PFSK-1 (cell line): ENCODE measurements around the gene JPH4.

Experiments
- FOXP2 ChIP-seq: optimal IDR thresholded peaks from 2 replicates; pipeline ENCODE3; 2011; ENCODE audit warnings: borderline replicate concordance, control low read depth, inconsistent platforms; ENCODE audit not compliant: insufficient read depth; ENCODE audit errors: extremely low read length, extremely low read depth
- POLR2AphosphoS5 ChIP-seq: IDR thresholded peaks from 2 replicates; pipeline ENCODE4 v1.6.1; 2012; ENCODE audit warnings: low read depth, mild to moderate bottlenecking, control low read depth, low read length, moderate library complexity
- SIN3A ChIP-seq: IDR thresholded peaks from 2 replicates; pipeline ENCODE4 v1.6.1; 2012; ENCODE audit warnings: mild to moderate bottlenecking, low read length, moderate library complexity, borderline replicate concordance; ENCODE audit not compliant: insufficient read depth
- TAF1 ChIP-seq: IDR thresholded peaks from 2 replicates; pipeline ENCODE4 v1.6.1; 2012; ENCODE audit warnings: low read length, control low read depth, borderline replicate concordance; ENCODE audit not compliant: insufficient read depth
- TF ChIP-seq, protein P1 (sequence below), 2 experiments: IDR thresholded peaks; 2 replicates each; pipeline versions ENCODE4 v1.6.1 to v1.8.0; 2011 to 2012; ENCODE audit warnings: low read depth in 2 of 2, low read length in 2 of 2, control low read depth in 1 of 2, inconsistent platforms in 1 of 2, mild to moderate bottlenecking in 1 of 2, moderate library complexity in 1 of 2; ENCODE audit not compliant: insufficient read depth in 1 of 2

JPH4 gene

DNA sequence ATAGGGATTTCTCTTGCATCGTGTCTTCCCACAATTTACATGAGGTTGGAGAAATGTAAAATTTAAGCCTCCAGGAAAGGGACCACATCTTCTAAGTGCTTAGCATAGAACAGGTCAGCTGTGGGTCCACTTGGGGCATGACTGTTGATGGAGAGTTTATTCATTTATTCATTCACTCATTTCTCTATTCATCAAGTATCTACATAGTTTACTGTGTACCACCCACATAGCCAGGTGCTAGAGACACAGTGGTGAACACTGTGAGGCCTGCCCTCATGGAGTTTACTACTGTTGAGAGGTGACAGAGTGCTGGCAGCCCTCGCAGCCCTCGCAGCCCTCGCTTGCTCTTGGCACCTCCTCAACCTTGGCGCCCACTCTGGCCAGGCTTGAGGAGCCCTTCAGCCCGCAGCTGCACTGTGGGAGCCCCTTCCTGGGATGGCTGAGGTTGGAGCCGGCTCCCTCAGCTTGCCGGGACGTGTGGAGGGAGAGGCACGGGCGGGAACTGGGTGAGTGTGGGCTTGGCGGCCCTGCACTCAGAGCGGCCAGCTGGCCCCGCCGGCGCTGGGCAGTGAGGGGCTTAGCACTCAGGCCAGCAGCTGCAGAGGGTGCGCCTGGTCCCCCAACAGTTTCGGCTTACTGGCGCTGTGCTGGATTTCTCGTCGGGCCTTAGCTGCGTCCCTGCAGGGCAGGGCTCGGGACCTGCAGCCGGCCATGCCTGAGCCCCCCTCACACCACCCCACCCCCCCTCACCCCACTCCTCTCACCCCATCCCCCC, 1.7 kb upstream of the JPH4 start:
- TF ChIP-seq TAF1, result no peak
- TF ChIP-seq FOXP2, result no peak
- TF ChIP-seq, protein P1, sequence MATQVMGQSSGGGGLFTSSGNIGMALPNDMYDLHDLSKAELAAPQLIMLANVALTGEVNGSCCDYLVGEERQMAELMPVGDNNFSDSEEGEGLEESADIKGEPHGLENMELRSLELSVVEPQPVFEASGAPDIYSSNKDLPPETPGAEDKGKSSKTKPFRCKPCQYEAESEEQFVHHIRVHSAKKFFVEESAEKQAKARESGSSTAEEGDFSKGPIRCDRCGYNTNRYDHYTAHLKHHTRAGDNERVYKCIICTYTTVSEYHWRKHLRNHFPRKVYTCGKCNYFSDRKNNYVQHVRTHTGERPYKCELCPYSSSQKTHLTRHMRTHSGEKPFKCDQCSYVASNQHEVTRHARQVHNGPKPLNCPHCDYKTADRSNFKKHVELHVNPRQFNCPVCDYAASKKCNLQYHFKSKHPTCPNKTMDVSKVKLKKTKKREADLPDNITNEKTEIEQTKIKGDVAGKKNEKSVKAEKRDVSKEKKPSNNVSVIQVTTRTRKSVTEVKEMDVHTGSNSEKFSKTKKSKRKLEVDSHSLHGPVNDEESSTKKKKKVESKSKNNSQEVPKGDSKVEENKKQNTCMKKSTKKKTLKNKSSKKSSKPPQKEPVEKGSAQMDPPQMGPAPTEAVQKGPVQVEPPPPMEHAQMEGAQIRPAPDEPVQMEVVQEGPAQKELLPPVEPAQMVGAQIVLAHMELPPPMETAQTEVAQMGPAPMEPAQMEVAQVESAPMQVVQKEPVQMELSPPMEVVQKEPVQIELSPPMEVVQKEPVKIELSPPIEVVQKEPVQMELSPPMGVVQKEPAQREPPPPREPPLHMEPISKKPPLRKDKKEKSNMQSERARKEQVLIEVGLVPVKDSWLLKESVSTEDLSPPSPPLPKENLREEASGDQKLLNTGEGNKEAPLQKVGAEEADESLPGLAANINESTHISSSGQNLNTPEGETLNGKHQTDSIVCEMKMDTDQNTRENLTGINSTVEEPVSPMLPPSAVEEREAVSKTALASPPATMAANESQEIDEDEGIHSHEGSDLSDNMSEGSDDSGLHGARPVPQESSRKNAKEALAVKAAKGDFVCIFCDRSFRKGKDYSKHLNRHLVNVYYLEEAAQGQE (IDR thresholded peaks at IDR 0.05; ENCODE audit: insufficient read depth in 1 of 2, low read depth in 2 of 2, low read length in 2 of 2), result no peak
- TF ChIP-seq POLR2AphosphoS5, result no peak
- no peak for TF ChIP-seq SIN3A

DNA sequence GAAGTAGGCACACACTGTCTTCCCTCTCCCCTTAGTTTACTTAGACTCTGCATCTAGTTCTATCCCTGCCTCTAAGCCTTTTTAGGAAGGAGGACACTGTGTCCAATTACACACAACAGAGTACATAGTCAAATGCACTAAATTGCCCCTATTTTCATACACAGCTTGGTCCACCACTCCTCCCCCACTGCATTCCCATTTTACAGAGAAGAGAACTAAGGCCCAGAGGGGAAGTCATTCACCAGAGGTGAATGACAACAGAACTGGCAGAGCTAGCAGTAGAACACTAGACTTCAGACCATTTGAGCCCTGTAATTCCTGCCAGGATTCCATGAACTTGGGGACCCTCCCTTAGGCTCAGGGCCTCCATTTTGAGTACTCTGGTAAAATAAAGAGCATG, 1.1 kb upstream of the JPH4 start:
- TF ChIP-seq, protein P1 (IDR thresholded peaks at IDR 0.05; ENCODE audit: insufficient read depth in 1 of 2, low read depth in 2 of 2, low read length in 2 of 2), result no peak
- TF ChIP-seq SIN3A, result no peak
- no peak for TF ChIP-seq TAF1
- no peak for TF ChIP-seq POLR2AphosphoS5
- no peak for TF ChIP-seq FOXP2

DNA sequence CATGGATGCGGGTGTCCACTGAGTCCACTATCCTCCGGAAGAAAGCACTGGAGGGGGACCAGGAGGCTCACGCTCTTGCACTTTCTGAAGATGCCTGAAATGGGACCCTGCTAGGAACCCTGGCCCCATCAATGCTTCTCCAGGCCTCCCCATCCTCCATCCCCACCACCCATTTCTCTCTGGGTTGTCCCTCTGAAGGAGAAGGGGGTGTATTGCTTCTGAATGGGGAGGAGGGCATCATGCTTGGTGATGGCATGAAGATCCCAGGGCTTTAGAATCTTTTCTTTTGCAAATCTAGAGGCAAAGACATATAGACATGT, 681 bp upstream of the JPH4 start:
- TF ChIP-seq TAF1 (no peak), SIN3A (no peak)

DNA sequence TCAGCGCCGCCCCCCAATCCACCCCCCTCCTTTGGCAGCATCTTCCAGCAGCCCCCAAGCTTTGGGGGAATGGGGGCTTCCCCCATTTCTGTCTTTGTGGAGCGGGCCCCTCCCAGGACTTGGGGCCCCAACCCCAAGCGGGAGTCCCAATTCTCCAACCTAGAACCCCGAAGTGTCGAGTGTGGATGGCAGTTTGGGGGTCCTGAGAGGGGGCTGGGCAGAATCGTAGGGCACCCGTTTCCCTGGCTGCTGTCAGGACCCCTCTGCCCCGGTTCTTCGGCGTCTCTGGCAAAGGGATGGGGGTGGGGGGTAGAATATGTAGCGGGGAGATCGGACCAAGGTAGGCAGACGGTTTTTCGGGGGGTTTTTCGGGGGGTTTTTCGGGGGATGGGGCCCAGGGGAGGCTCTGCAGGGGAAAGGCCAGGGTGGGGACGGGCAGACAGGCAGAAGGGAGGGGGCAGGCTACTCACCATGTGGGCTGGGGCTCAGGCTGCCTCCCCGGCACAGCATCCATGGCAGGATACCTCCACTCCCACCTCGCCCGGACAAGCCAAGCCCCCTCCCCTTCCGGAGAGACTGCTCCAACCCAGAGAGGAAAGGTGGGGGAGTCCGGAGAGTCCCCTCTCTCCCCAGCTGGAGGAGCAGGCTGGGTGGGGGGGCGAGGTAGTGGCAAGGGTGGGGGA, 739 bp downstream of the JPH4 start:
- no peak for TF ChIP-seq SIN3A
- TF ChIP-seq, protein P1 (IDR thresholded peaks at IDR 0.05; ENCODE audit: insufficient read depth in 1 of 2, low read depth in 2 of 2, low read length in 2 of 2), result no peak
- TF ChIP-seq TAF1, result no peak
- no peak for TF ChIP-seq FOXP2
- TF ChIP-seq POLR2AphosphoS5, result no peak

DNA sequence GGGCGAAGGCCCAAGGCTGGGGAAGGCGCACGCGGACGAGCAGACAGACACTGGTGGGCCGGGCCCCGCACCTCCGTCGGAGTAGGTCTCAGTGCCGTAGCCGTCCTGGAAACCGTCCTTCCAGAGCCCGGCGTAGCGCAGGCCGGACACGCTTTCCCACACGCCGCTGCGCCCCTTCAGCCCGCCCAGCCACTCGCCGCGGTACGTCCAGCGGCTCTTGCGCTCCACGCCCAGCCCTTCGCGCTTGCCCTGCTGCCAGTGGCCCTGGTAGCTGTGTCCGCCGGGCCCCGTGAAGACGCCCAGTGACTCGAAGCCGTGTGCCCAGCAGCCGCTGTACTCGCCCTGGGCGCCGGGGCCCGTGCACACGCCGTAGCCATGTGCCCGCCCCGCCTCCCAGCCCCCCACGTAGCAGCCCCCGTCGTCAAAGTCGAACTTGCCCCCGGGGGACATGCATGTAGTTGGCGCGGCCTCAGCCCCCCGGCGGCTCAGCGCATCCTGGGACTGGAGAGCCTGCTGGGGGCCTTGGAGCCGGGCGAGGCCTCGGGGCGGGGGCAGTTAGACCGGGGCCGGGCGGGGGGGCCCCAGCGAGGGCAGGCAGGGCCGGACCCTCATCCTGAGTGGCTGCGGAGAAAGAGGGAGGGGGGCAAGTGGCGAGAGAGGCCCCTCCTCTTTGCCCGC, 1.4 kb downstream of the JPH4 start:
- TF ChIP-seq, protein P1 (IDR thresholded peaks at IDR 0.05; ENCODE audit: insufficient read depth in 1 of 2, low read depth in 2 of 2, low read length in 2 of 2), result no peak
- no peak for TF ChIP-seq FOXP2
- TF ChIP-seq TAF1, result no peak
- no peak for TF ChIP-seq POLR2AphosphoS5
- TF ChIP-seq SIN3A, result no peak
